Breast epithelium (tissue), 3 donors: ENCODE data around the gene CYP27C1.

ENCODE experiments used
- POLR2A ChIP-seq: fragments of 450-650 bp; IDR thresholded peaks from one replicate; pipeline ENCODE4 v1.6.1; 2016; ENCODE audit warnings: antibody characterized with exemption, mild to moderate bottlenecking, moderate library complexity
- TF ChIP-seq, protein P1 (sequence below), 3 donors: fragments of 450-650 bp; IDR thresholded peaks; one replicate each; pipeline ENCODE4 v1.5.1; 2016 to 2017; ENCODE audit warnings: antibody characterized with exemption in 3 of 3, mild to moderate bottlenecking in 3 of 3, moderate library complexity in 3 of 3

DNA sequence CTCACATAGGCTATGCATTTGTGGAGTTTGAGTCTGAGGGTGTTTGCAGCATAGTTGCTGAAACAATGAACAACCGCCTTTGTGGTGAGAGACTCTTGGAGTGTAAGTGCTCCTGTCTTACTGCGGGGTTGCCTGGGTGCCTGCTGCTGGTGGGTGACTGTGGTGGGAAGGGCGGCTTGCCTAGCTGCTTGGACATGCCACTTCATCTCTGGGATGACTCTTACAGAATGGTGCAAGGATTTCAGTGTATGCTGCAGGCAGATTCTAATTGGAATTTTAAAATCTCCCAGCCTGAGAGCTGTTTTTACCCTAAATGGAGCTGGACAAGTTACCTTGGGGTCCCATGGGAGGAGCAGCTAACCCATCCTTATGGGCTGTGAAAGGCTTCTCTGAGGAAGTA, 50.1 kb downstream of the CYP27C1 start:
- TF ChIP-seq, protein P1, sequence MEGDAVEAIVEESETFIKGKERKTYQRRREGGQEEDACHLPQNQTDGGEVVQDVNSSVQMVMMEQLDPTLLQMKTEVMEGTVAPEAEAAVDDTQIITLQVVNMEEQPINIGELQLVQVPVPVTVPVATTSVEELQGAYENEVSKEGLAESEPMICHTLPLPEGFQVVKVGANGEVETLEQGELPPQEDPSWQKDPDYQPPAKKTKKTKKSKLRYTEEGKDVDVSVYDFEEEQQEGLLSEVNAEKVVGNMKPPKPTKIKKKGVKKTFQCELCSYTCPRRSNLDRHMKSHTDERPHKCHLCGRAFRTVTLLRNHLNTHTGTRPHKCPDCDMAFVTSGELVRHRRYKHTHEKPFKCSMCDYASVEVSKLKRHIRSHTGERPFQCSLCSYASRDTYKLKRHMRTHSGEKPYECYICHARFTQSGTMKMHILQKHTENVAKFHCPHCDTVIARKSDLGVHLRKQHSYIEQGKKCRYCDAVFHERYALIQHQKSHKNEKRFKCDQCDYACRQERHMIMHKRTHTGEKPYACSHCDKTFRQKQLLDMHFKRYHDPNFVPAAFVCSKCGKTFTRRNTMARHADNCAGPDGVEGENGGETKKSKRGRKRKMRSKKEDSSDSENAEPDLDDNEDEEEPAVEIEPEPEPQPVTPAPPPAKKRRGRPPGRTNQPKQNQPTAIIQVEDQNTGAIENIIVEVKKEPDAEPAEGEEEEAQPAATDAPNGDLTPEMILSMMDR (IDR thresholded peaks at IDR 0.05) = no peak
- TF ChIP-seq POLR2A = no peak
